ENCODE measurements around the gene IL36B.

- TF ChIP-seq CTCF (optimal IDR thresholded peaks at IDR 0.05 in 1 of 3, IDR thresholded peaks at IDR 0.05 in 1 of 3, conservative IDR thresholded peaks at IDR 0.05 in 1 of 3; ENCODE audit: extremely low read depth in 1 of 3, insufficient read depth in 2 of 3, low read length in 3 of 3) (no peak), EZH2 (IDR thresholded peaks at IDR 0.05; ENCODE audit: low read length) (no peak)
Measured at GRCh38 chr2:113079131-113079530, 26.5 kb upstream of the IL36B start.
